Activated CD4-positive, CD25-positive, alpha-beta regulatory T cell treated with anti-CD3 and anti-CD28 coated beads, Interleukin-2, amount 50 U/mL, for 16 hours (primary cell): Measurements from ENCODE around the gene FAM83D.

ENCODE experiments used
- DNase-seq: peaks from one replicate; pipeline ENCODE4 v3.0.0-alpha.2; 2020; ENCODE audit warnings: low read depth, low spot score

Gene FAM83D

DNA sequence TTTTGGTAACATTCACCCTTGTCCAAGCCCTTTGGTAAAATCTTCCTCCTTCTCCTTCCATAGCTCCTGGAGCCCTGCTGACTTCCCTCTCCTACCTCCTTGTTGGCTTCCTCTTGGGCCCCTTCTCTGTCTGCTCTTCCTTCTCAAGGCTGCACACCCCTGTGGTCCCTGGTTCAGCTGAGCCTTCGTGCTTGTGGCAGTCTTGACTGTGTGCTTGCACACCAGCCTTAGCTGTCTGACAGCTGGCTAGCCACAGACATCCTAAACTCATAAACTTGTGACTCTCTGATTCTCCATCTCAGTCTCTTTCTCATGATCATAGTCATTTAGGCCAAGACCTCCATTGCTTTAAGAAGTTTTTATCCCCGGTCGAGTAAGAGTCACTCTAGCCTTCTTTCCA is 73.0 kb downstream of the FAM83D start:
- DNase-seq = no peak

GRCh38 chr20:38999965-39000910 is 74.0 kb downstream of the FAM83D start:
- no peak for DNase-seq
